ENCODE measurements around the gene UBE4B.

GRCh38 chr1:10216090-10216749, 183.5 kb downstream of the UBE4B start:
- TF ChIP-seq CTCF (IDR thresholded peaks at IDR 0.05) (no peak), POLR2A (IDR thresholded peaks at IDR 0.05) (no peak), EP300 (IDR thresholded peaks at IDR 0.05) (no peak)
